Measurements from ENCODE around the gene OSBPL6.
A peak's percentile ranks its signal among the peaks of the same experiment; 100 is the strongest.

Gene OSBPL6

DNA sequence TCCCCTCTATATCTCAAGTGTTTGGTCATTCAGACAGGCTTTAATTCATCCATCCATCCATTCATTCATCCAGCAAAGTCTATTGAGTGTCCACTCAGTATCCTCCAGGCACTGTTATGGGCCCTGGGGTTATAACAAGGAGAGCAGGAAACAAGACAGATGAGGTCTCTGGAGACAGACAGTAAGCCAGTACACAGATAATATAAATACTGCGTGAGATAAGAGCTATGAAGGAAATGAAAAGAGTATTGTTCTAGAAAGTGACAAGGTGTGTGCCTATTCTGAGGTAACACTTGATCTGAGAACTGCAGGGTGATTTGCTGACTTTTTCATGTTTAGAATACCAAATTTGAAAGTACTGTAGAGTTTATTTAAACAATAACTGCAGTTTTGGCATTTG lies 98.3 kb downstream of the OSBPL6 start:
- no peak overlapping the region for H3K9ac ChIP-seq (ENCODE audit: low read length)
- no peaks in the 10 kb centered on the region for H3K79me1 ChIP-seq (replicated peaks; ENCODE audit: low read length, poor library complexity, severe bottlenecking)
- no peaks in the 10 kb centered on the region for H3K4me1 ChIP-seq (ENCODE audit: control insufficient read depth, insufficient read depth, low read depth, low read length)
- no peak overlapping the region for H3K23ac ChIP-seq (ENCODE audit: low read length in 2 of 2)
- no peak overlapping the region for H2BK12ac ChIP-seq (ENCODE audit: low read length in 2 of 2)
- H2BK5ac ChIP-seq (ENCODE audit: low read depth, low read length, poor library complexity, severe bottlenecking) = no peak overlapping the region
- H3K18ac ChIP-seq (ENCODE audit: low read depth in 1 of 2, low read length in 2 of 2) = no peak overlapping the region
- no peaks in the 10 kb centered on the region for H3K27me3 ChIP-seq (ENCODE audit: control insufficient read depth in 1 of 2, insufficient read depth in 1 of 2, low read length in 2 of 2)
- H3K27ac ChIP-seq (ENCODE audit: low read length, poor library complexity, severe bottlenecking) = no peak overlapping the region
- WGBS = 80% methylated on average over 1 of the region's 1 CpG
- no peak overlapping the region for H4K91ac ChIP-seq (ENCODE audit: low read length)
- no peak overlapping the region for H4K8ac ChIP-seq (ENCODE audit: low read length)
- H2BK15ac ChIP-seq (ENCODE audit: low read depth, poor library complexity, severe bottlenecking) = no peak overlapping the region
- H3K36me3 ChIP-seq (ENCODE audit: control insufficient read depth in 1 of 2, insufficient read depth in 2 of 2, low read depth in 1 of 2, low read length in 2 of 2) = no peaks in the 10 kb centered on the region
- no peak for DNase-seq
- H3K4me2 ChIP-seq (ENCODE audit: low read length, poor library complexity, severe bottlenecking) = no peak overlapping the region
- no peak overlapping the region for H2AFZ ChIP-seq (ENCODE audit: low read depth, low read length)
- H3K14ac ChIP-seq (ENCODE audit: low read length in 2 of 2) = no peak overlapping the region
- H3K9me3 ChIP-seq (ENCODE audit: control insufficient read depth, low read length) = no peaks in the 10 kb centered on the region
- H2BK120ac ChIP-seq (ENCODE audit: low read depth, low read length) = no peak overlapping the region
- no peak overlapping the region for H2AK5ac ChIP-seq (ENCODE audit: low read length, severe bottlenecking)
- H3K4me3 ChIP-seq (ENCODE audit: insufficient read depth in 1 of 2, low read depth in 1 of 2, low read length in 2 of 2) = no peak overlapping the region
- H3K4ac ChIP-seq (ENCODE audit: low read depth in 1 of 2, low read length in 2 of 2) = no peak overlapping the region

GRCh38 chr2:178295115-178295514 lies 100.8 kb downstream of the OSBPL6 start:
- H3K4me3 ChIP-seq (ENCODE audit: insufficient read depth in 1 of 2, low read depth in 1 of 2, low read length in 2 of 2) = no peak overlapping the region
- no peaks in the 10 kb centered on the region for H3K79me1 ChIP-seq (replicated peaks; ENCODE audit: low read length, poor library complexity, severe bottlenecking)
- peak overlapping the region; percentile 9 for H3K27ac ChIP-seq (ENCODE audit: low read length, poor library complexity, severe bottlenecking)
- no peak overlapping the region for H3K4ac ChIP-seq (ENCODE audit: low read depth in 1 of 2, low read length in 2 of 2)
- no peaks in the 10 kb centered on the region for H3K4me1 ChIP-seq (ENCODE audit: control insufficient read depth, insufficient read depth, low read depth, low read length)
- no peak overlapping the region for H3K4me2 ChIP-seq (ENCODE audit: low read length, poor library complexity, severe bottlenecking)
- WGBS = 98% methylated on average over 3 of the region's 4 CpGs
- no peak overlapping the region for H2BK15ac ChIP-seq (ENCODE audit: low read depth, poor library complexity, severe bottlenecking)
- no peak overlapping the region for H2AFZ ChIP-seq (ENCODE audit: low read depth, low read length)
- H3K18ac ChIP-seq (ENCODE audit: low read depth in 1 of 2, low read length in 2 of 2) = no peak overlapping the region
- no peak overlapping the region for H4K8ac ChIP-seq (ENCODE audit: low read length)
- no peak overlapping the region for H3K14ac ChIP-seq (ENCODE audit: low read length in 2 of 2)
- H4K91ac ChIP-seq (ENCODE audit: low read length) = no peak overlapping the region
- H3K36me3 ChIP-seq (ENCODE audit: control insufficient read depth in 1 of 2, insufficient read depth in 2 of 2, low read depth in 1 of 2, low read length in 2 of 2) = no peaks in the 10 kb centered on the region
- DNase-seq = no peak
- no peak overlapping the region for H2BK5ac ChIP-seq (ENCODE audit: low read depth, low read length, poor library complexity, severe bottlenecking)
- H2BK12ac ChIP-seq (ENCODE audit: low read length in 2 of 2) = no peak overlapping the region
- no peaks in the 10 kb centered on the region for H3K27me3 ChIP-seq (ENCODE audit: control insufficient read depth in 1 of 2, insufficient read depth in 1 of 2, low read length in 2 of 2)
- H3K9me3 ChIP-seq (ENCODE audit: control insufficient read depth, low read length) = no peaks in the 10 kb centered on the region
- H2AK5ac ChIP-seq (ENCODE audit: low read length, severe bottlenecking) = no peak overlapping the region
- no peak overlapping the region for H3K23ac ChIP-seq (ENCODE audit: low read length in 2 of 2)
- H2BK120ac ChIP-seq (ENCODE audit: low read depth, low read length) = no peak overlapping the region
- H3K9ac ChIP-seq (ENCODE audit: low read length) = no peak overlapping the region

DNA sequence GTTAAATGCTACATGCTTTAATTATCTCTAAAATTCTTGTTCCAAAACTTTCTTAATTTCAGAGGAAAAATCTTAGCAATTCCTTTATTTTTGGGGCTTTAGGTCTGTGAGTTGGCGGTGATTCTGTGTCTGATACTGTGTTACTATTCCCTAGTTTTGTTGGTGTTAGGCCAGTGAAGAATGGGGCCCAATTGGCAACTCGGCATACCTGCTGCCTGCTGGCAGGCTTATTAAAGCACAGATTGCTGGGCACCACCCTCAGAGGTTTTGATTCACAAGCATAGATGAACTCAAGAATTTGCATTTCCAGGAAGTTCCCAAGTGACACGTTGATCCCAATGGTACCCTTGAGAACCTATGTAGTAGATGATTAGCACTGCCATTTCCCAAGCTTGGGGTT lies 101.6 kb downstream of the OSBPL6 start:
- no peaks in the 10 kb centered on the region for H3K27me3 ChIP-seq (ENCODE audit: control insufficient read depth in 1 of 2, insufficient read depth in 1 of 2, low read length in 2 of 2)
- no peak overlapping the region for H2AFZ ChIP-seq (ENCODE audit: low read depth, low read length)
- H3K9me3 ChIP-seq (ENCODE audit: control insufficient read depth, low read length) = no peaks in the 10 kb centered on the region
- no peak overlapping the region for H3K18ac ChIP-seq (ENCODE audit: low read depth in 1 of 2, low read length in 2 of 2)
- H3K4me2 ChIP-seq (ENCODE audit: low read length, poor library complexity, severe bottlenecking) = no peak overlapping the region
- no peak overlapping the region for H2BK15ac ChIP-seq (ENCODE audit: low read depth, poor library complexity, severe bottlenecking)
- no peak overlapping the region for H3K9ac ChIP-seq (ENCODE audit: low read length)
- 88% methylated on average over 3 of the region's 3 CpGs for WGBS
- no peak overlapping the region for H3K23ac ChIP-seq (ENCODE audit: low read length in 2 of 2)
- H3K14ac ChIP-seq (ENCODE audit: low read length in 2 of 2) = no peak overlapping the region
- H2BK12ac ChIP-seq (ENCODE audit: low read length in 2 of 2) = no peak overlapping the region
- no peak for DNase-seq
- no peak overlapping the region for H4K8ac ChIP-seq (ENCODE audit: low read length)
- no peak overlapping the region for H2AK5ac ChIP-seq (ENCODE audit: low read length, severe bottlenecking)
- H2BK5ac ChIP-seq (ENCODE audit: low read depth, low read length, poor library complexity, severe bottlenecking) = no peak overlapping the region
- no peak overlapping the region for H2BK120ac ChIP-seq (ENCODE audit: low read depth, low read length)
- no peak overlapping the region for H3K27ac ChIP-seq (ENCODE audit: low read length, poor library complexity, severe bottlenecking)
- H3K79me1 ChIP-seq (replicated peaks; ENCODE audit: low read length, poor library complexity, severe bottlenecking) = no peaks in the 10 kb centered on the region
- no peaks in the 10 kb centered on the region for H3K36me3 ChIP-seq (ENCODE audit: control insufficient read depth in 1 of 2, insufficient read depth in 2 of 2, low read depth in 1 of 2, low read length in 2 of 2)
- no peak overlapping the region for H4K91ac ChIP-seq (ENCODE audit: low read length)
- H3K4me3 ChIP-seq (ENCODE audit: insufficient read depth in 1 of 2, low read depth in 1 of 2, low read length in 2 of 2) = no peak overlapping the region
- no peak overlapping the region for H3K4ac ChIP-seq (ENCODE audit: low read depth in 1 of 2, low read length in 2 of 2)
- H3K4me1 ChIP-seq (ENCODE audit: control insufficient read depth, insufficient read depth, low read depth, low read length) = no peaks in the 10 kb centered on the region

GRCh38 chr2:178296394-178297090 lies 102.2 kb downstream of the OSBPL6 start:
- Histone ChIP-seq H2BK120ac (ENCODE audit: low read depth, low read length) (no peak overlapping the region), H3K27ac (ENCODE audit: low read length, poor library complexity, severe bottlenecking) (no peak overlapping the region), H2BK12ac (ENCODE audit: low read length in 2 of 2) (no peak overlapping the region), H3K79me1 (replicated peaks; ENCODE audit: low read length, poor library complexity, severe bottlenecking) (no peaks in the 10 kb centered on the region), H3K4ac (ENCODE audit: low read depth in 1 of 2, low read length in 2 of 2) (no peak overlapping the region), H3K18ac (ENCODE audit: low read depth in 1 of 2, low read length in 2 of 2) (no peak overlapping the region), H3K9ac (ENCODE audit: low read length) (no peak overlapping the region), H4K91ac (ENCODE audit: low read length) (no peak overlapping the region), H3K4me3 (ENCODE audit: insufficient read depth in 1 of 2, low read depth in 1 of 2, low read length in 2 of 2) (no peak overlapping the region), H4K8ac (ENCODE audit: low read length) (no peak overlapping the region), H3K36me3 (ENCODE audit: control insufficient read depth in 1 of 2, insufficient read depth in 2 of 2, low read depth in 1 of 2, low read length in 2 of 2) (no peaks in the 10 kb centered on the region), H2BK15ac (ENCODE audit: low read depth, poor library complexity, severe bottlenecking) (no peak overlapping the region), H3K4me2 (ENCODE audit: low read length, poor library complexity, severe bottlenecking) (no peak overlapping the region), H2AK5ac (ENCODE audit: low read length, severe bottlenecking) (no peak overlapping the region), H3K23ac (ENCODE audit: low read length in 2 of 2) (no peak overlapping the region), H3K4me1 (ENCODE audit: control insufficient read depth, insufficient read depth, low read depth, low read length) (no peaks in the 10 kb centered on the region), H2AFZ (ENCODE audit: low read depth, low read length) (no peak overlapping the region), H2BK5ac (ENCODE audit: low read depth, low read length, poor library complexity, severe bottlenecking) (no peak overlapping the region), H3K14ac (ENCODE audit: low read length in 2 of 2) (no peak overlapping the region), H3K9me3 (ENCODE audit: control insufficient read depth, low read length) (no peaks in the 10 kb centered on the region), H3K27me3 (ENCODE audit: control insufficient read depth in 1 of 2, insufficient read depth in 1 of 2, low read length in 2 of 2) (no peaks in the 10 kb centered on the region)
- 98% methylated on average over 4 of the region's 5 CpGs for WGBS
- DNase-seq = no peak

All from mesenchymal stem cell (in vitro differentiated cells and primary cell).